HG03064 (cell line): Measurements from ENCODE around the gene SRXN1.

Experiments used
- ATAC-seq: cut with Tn5 transposase; IDR thresholded peaks from one replicate; pipeline ENCODE4 v1.9.1; 2021; ENCODE audit warnings: low read depth; ENCODE audit not compliant: unreplicated experiment

SRXN1 gene

GRCh38 chr20:609371-609964, 43.5 kb downstream of the SRXN1 start:
- no peak for ATAC-seq

GRCh38 chr20:608970-609369, 44.0 kb downstream of the SRXN1 start:
- ATAC-seq, result no peak

GRCh38 chr20:607476-607875, 45.5 kb downstream of the SRXN1 start:
- ATAC-seq, result no peak

GRCh38 chr20:605237-605636, 47.8 kb downstream of the SRXN1 start:
- no peak for ATAC-seq

GRCh38 chr20:603116-603640, 49.8 kb downstream of the SRXN1 start:
- no peak for ATAC-seq

GRCh38 chr20:602111-602970, 50.7 kb downstream of the SRXN1 start:
- no peak for ATAC-seq

- no peak for ATAC-seq
Measured at GRCh38 chr20:600736-601135, 52.3 kb downstream of the SRXN1 start.

GRCh38 chr20:600141-600540, 52.9 kb downstream of the SRXN1 start:
- no peak for ATAC-seq

GRCh38 chr20:598133-598850, 54.7 kb downstream of the SRXN1 start:
- ATAC-seq, result no peak

GRCh38 chr20:597560-597959, 55.4 kb downstream of the SRXN1 start:
- ATAC-seq, result no peak
